CD4-positive, alpha-beta T cell treated with Interleukin-15 for 1 hour (primary cell): ENCODE measurements around the gene GOLGA6L22.
"Not testable (repeated sequence)": the region's sequence is repeated elsewhere in the genome, so short reads cannot be mapped to it uniquely, and the experiment has no call there.

Experiments used
- DNase-seq: peaks from one replicate; pipeline ENCODE4 v3.0.0-alpha.2; 2020

Gene GOLGA6L22, protein sequence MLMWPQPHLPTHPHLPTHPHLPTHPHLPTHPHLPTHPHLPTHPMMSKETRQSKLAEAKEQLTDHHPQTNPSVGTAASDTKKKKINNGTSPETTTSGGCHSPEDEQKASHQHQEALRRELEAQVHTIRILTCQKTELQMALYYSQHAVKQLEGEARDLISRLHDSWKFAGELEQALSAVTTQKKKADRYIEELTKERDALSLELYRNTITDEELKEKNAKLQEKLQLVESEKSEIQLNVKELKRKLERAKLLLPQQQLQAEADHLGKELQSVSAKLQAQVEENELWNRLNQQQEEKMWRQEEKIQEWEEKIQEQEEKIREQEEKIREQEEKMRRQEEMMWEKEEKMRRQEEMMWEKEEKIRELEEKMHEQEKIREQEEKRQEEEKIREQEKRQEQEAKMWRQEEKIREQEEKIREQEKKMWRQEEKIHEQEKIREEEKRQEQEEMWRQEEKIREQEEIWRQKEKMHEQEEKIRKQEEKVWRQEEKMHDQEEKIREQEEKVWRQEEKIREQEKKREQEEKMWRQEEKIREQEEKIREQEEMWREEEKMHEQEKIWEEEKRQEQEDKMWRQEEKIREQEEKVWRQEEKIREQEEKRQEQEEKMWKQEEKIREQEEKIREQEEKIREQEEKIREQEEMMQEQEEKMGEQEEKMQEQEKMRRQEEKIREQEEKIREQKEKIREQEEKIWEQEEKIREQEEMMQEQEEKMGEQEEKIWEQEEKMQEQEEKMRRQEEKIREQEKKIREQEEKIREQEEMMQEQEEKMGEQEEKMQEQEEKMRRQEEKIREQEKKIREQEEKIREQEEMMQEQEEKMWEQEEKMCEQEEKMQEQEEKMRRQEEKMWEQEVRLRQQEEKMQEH

DNA sequence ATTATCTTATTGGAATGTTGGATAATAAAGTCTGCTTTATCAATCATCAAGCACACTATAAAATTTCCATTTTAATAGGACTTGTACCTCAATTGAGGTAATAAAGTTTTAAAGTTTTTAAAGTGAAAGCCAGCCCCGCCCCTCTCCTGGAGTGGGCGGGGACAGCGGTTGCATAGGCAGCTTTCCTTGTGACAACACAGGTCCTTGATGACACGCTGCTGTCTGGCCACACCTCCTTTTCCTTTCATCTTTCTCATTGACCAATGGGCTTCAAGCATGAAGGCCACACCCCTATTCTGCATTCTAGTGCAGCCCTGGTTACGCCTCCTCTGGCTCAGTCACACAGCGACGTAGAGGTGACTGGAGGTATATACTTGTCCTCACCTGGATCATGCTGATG is at the start of gene GOLGA6L22:
TSS of gene GOLGA6L22 (plus strand) at position 301 of the 400 bp plus-strand sequence. CDS start at position 392, 91 bp downstream.
- DNase-seq = not testable (repeated sequence)

GRCh38 chr15:22417288-22417687 is 41.4 kb upstream of the GOLGA6L22 start:
- DNase-seq = not testable (repeated sequence)

GRCh38 chr15:22417795-22418194 is 40.9 kb upstream of the GOLGA6L22 start:
- not testable (repeated sequence) for DNase-seq

DNA sequence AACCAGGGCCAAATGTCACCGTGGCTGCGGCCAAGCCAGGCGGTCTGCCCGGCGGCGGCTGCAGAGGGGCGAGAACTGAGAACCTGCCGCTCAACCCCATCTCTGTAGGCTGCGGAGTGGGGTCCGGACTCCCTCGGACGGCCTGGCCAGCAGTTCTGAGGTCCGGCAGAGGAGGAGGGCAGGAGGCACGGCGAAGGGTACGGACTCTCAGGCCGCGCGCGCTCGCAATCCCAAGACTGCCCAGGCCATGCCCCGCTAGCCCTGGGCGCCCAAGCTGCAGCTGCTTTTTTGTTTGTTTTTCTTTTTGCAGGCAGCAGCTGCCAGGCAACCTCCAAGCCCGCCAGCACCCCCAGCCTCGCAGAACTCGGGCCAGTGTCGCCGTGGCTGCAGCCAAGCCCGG is 40.5 kb upstream of the GOLGA6L22 start:
- DNase-seq = not testable (repeated sequence)

DNA sequence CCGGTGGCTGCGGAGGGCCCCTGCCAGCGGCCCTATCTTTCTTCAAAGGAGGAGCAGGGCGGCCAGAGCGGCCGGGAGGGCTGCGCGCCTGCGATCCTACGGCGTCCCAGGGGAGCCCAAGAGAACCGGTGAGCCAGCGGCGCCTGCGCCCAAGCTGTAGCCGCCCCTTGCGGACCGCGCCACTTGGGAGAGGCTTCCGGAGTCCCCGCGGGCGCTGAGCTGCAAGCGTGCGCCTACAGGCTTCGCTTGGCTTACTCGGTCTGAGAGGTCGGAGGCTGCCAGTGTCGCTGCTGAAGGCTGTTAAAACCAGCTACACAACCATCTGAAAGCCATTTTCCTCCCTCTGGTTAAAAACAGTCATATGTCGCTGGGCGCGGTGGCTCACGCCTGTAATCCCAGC is 40.0 kb upstream of the GOLGA6L22 start:
- not testable (repeated sequence) for DNase-seq

- not testable (repeated sequence) for DNase-seq
Observed at GRCh38 chr15:22420340-22420739, 38.4 kb upstream of the GOLGA6L22 start.

- DNase-seq = not testable (repeated sequence)
Observed at GRCh38 chr15:22429426-22429825, 29.3 kb upstream of the GOLGA6L22 start.

DNA sequence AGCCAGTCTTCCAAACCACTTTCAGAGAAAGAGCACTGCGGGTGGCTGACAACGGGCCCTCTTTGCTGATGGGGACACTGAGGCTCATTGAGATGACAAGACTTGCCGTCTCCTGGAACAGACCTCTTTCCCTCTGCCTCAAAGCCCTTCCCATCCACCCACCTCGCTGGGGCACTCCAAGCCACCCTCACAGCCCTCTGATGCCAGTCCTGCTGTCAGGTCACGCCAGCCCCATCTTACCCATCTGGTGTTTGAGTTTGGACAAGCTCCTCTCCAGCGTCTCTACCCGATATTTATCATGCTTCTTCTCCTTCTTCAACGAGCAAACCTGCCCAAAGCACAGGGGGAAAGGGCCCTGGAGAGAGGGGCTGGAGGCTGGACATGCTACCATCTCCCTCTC is 27.0 kb upstream of the GOLGA6L22 start:
- DNase-seq = not testable (repeated sequence)

DNA sequence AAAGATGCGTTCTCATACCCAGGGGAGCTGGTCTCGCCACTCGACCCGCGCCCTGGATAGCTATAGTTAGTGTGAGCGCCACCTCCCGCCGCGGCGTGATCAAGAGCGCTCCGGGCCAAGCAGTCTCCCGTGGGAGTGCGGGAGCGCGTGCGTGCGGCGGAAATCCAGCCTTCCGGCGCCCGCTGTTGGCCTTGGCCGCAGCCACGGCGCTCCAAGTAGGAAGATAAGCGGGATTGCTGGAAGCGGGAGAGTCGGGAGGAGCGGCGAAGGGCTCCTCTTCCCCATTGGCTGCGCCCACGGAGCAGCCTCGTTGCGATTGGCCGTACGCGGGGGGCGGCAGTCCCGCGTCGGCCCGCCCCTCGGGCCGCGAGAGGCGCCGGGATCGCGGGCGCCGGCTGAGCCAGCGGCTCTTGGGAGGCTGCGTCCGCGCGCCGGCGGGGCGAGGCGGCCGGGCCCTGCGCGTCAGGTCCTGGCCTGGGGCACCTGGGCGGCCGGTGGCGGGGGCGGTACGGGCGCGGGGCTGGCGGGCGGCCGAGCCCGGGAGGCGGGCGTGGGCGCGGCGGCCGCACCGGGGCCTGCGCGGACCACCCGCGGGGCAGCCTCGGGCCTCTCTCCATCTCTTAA is 35.9 kb downstream of the GOLGA6L22 start:
- DNase-seq = peak; percentile 17

DNA sequence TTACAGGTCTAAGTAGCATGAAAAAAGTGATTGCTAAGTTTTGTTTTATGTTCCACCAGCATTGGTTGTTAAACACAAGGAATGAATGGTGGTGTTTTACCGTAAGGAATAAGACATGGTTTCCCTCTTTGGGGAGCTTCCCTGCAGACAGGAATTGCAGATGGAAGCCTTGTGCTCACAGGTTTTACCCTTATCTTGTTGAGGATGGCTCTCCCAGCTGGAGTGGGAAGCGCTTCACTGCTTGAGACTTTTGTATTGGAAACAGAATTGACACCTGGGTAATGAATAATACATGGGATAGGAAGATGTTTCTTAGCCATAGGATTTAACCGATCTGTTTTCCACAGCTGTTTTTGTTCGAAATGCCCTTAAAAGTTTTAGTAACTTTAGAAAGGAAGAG is 38.5 kb downstream of the GOLGA6L22 start:
- not testable (repeated sequence) for DNase-seq

GRCh38 chr15:22498220-22498925 is 39.7 kb downstream of the GOLGA6L22 start:
- not testable (repeated sequence) for DNase-seq

DNA sequence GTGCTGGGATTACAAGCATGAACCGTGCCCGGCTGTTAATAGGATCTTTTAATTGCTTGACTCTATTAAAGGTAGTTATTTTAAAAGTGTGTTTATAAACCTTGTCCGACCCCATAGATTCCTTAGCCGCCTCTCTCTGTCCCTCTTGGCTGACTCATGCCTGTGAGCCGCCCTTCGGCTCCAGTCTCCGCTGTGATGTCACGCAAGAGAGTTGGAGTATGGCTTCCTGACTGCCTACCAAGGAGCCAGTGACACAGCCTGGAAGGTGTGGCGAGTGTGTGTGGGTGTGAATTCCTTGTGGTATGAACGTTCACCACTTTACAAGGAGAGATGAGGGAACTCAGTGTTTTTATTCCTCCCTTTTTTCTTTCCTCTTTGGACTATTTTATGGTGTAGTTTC is 43.6 kb downstream of the GOLGA6L22 start:
- not testable (repeated sequence) for DNase-seq

GRCh38 chr15:22506959-22507358 is 48.3 kb downstream of the GOLGA6L22 start:
- not testable (repeated sequence) for DNase-seq

GRCh38 chr15:22516140-22516539 is 57.4 kb downstream of the GOLGA6L22 start:
- DNase-seq = not testable (repeated sequence)
